LNCaP clone FGC (cell line): ENCODE results near the gene CCDC182.

ENCODE experiments used
- DNase-seq: peaks from one replicate; pipeline ENCODE4 v3.0.0-alpha.2; 2011; ENCODE audit warnings: low read depth
- H3K4me3 ChIP-seq: 2 replicates; pipeline ENCODE4 v1.5.1; 2011; ENCODE audit warnings: mild to moderate bottlenecking, low read depth, low read length, control low read depth
- TF ChIP-seq, protein P1 (sequence below): IDR thresholded peaks from 2 replicates; pipeline ENCODE4 v1.5.1; 2012; ENCODE audit warnings: mild to moderate bottlenecking; ENCODE audit not compliant: control insufficient read depth, insufficient read depth; ENCODE audit errors: extremely low read depth

Gene CCDC182

DNA sequence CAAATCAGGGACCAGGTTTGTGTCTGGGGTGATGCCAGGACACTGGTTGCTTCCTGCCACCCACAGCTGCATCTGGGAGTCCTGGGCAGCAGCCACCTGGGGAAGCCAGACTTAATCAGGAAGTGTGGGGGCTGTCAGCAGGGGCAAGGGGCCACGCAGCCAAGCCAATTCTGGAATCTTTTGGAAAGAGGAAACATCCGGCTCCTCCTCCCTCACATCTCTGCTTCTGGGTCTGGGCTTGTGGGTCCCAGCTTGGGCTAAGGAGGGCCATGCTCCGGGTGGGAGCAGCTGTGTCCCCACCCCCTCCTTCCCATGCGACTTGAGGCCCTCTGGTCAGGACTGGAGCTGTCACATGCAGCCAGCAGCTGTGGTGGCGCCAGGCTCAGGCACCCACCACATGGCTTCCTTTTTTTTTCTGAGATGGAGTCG, 37.0 kb upstream of the CCDC182 start:
- H3K4me3 ChIP-seq, result no peak overlapping the region
- no peak for DNase-seq
- TF ChIP-seq, protein P1, sequence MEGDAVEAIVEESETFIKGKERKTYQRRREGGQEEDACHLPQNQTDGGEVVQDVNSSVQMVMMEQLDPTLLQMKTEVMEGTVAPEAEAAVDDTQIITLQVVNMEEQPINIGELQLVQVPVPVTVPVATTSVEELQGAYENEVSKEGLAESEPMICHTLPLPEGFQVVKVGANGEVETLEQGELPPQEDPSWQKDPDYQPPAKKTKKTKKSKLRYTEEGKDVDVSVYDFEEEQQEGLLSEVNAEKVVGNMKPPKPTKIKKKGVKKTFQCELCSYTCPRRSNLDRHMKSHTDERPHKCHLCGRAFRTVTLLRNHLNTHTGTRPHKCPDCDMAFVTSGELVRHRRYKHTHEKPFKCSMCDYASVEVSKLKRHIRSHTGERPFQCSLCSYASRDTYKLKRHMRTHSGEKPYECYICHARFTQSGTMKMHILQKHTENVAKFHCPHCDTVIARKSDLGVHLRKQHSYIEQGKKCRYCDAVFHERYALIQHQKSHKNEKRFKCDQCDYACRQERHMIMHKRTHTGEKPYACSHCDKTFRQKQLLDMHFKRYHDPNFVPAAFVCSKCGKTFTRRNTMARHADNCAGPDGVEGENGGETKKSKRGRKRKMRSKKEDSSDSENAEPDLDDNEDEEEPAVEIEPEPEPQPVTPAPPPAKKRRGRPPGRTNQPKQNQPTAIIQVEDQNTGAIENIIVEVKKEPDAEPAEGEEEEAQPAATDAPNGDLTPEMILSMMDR, result no peak

DNA sequence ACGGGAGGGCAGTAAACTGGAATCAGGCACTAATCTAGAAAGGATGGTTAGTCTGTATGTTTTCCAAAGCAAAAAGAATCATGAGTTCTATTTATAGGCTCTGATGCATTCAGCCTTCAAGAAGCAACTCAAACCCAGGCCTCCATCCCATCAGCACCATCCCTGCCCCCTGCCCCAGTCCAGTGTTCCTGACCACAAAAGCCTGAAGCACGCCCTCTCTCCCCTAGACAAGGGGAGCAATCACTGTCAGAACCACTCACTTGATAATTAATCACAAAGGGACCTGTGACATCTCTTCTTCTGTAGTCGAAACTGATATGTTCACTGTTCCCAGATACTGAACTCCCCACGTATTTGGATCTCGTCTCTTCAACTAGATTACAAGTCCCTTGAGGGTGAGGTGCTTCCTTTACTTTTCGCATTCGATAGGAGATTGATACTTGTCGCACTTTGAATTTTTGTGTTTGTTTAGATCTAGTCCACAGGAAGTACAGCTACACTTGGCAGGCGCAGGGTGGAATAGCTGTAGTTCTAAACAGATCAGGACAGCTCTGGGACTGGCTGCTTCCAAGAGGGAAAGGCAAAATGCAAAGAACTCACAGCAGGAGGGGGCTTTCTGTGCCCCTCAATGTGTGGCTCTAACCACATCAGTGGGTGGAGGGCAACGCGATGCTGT, 36.4 kb upstream of the CCDC182 start:
- H3K4me3 ChIP-seq, result no peak overlapping the region
- TF ChIP-seq, protein P1, result no peak
- no peak for DNase-seq

DNA sequence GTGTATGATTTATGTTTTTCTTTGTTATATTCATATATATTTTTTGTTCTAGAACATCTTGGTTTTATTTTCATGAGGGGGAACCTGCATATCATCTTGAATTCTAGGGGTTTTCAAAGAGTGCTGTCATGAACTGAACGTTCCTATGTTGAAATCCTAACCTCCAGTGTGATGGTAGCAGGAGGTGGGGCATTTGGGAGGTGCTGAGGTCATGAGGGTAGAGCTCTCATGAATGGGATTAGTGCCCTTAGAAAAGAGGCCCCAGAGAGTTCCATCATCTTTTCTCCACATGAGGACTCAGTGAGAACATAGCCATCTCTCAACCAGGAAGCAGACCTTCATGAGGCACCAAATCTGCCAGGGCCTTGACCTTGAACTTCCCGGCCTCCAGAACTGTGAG, 34.6 kb upstream of the CCDC182 start:
- no peak for DNase-seq
- TF ChIP-seq, protein P1, result no peak
- no peak overlapping the region for H3K4me3 ChIP-seq

DNA sequence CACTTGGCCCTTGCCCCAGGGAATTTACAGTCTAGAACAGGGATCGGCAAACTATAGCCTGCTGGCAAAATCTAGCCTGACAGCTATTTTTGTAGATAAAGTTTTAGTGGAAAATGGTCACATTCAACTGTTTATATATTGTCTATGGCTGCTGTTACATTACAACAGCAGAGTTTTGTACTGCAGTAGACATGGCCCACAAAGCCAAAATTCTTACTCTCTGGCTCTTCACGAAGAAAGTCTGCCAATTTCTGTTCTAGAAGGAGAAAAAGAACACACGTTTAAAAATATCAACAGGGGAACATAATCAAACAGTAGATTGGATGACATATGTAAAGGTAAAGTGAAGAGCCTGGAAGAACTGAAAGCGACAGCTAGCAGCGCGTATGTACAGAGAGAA, 33.2 kb upstream of the CCDC182 start:
- H3K4me3 ChIP-seq, result no peak overlapping the region
- TF ChIP-seq, protein P1, result no peak
- DNase-seq, result no peak

DNA sequence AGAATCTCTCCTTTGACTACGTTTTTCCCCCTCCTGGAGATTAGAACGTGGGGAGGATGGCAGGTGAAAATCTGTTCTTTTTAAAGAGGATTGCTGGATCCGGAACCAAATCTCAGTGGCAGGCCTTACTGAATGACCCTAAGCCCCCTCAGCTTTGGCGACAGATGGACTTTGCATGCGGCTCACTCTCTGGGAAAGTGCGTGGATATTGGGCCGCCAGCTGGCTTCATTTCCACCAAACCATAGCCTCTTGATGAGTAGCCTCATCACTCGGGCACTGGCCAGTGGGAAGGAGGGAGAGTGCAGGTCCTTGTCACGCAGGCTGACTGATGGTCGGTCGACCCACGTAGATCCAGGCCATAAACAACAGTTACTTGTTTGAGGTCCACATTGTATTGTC, 31.3 kb upstream of the CCDC182 start:
- no peak overlapping the region for H3K4me3 ChIP-seq
- TF ChIP-seq, protein P1, result no peak
- DNase-seq, result no peak

DNA sequence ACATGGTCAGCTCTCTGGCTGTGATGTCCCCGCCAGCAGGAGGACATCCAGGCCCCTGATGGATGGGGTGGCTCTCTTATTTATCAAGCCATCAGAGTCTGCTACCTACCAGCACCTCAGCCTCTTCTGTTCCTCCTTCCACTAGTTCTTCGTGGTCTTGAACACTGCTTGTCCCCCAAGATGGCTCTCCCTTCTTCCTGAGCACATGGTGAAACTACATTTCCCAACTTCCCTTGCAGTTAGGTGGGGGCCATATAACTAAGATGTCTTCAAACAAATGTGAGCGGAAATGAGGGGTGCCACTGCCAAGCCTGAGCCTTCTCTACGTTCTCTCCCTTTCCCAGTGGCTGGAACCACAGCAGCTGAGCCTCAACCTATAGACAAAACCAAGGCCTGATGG, 29.8 kb upstream of the CCDC182 start:
- no peak for DNase-seq
- H3K4me3 ChIP-seq, result no peak overlapping the region
- TF ChIP-seq, protein P1, result no peak

DNA sequence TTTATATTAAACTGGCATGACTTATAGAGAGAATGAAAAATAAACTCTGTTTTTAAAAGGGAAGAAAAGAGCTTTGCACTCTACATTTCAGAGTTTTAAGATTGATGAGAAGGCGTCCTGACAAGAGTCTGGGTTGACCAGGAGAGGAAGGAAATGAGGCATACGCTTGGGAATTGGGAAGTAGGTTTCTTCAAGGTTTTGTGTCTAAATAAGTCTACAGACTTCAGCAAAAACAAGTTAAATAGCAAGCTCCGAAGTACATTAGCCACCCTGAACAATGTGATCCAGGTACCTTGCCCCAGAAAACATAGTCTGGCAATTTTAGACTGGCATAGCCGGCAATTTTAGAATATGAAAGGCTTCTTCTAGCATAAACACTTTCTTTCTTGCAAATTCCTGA, 28.5 kb upstream of the CCDC182 start:
- H3K4me3 ChIP-seq, result no peak overlapping the region
- no peak for DNase-seq
- TF ChIP-seq, protein P1, result no peak
